Stimulated activated memory B cell treated with anti-CD40 and anti-IgM and Interleukin-4, amounts not matched to agents 10 μg/mL and 1 μg/mL and 100 μg/mL, for 72 hours (primary cell): ENCODE measurements around the gene CREG1.
A peak's percentile ranks its signal among the peaks of the same experiment; 100 is the strongest.
"Not testable (repeated sequence)": the region's sequence is repeated elsewhere in the genome, so short reads cannot be mapped to it uniquely, and the experiment has no call there.

ENCODE experiments used
- ATAC-seq: fragments of 150-1000 bp; cut with Tn5 transposase; 2 replicates; pipeline ENCODE4 v1.10.0; 2021
- H3K27ac Mint-ChIP-seq: one replicate; pipeline ENCODE4 v1.8.0; 2022; ENCODE audit warnings: mild to moderate bottlenecking, mixed read lengths
- H3K27me3 Mint-ChIP-seq: one replicate; pipeline ENCODE4 v1.8.0; 2022; ENCODE audit warnings: mixed read lengths
- H3K36me3 Mint-ChIP-seq: one replicate; pipeline ENCODE4 v1.8.0; 2022; ENCODE audit warnings: mixed read lengths
- H3K4me1 Mint-ChIP-seq: one replicate; pipeline ENCODE4 v1.8.0; 2022; ENCODE audit warnings: mixed read lengths
- H3K4me3 Mint-ChIP-seq: one replicate; pipeline ENCODE4 v1.8.0; 2022; ENCODE audit warnings: mild to moderate bottlenecking, moderate library complexity, mixed read lengths
- H3K9me3 Mint-ChIP-seq: one replicate; pipeline ENCODE4 v1.8.0; 2022; ENCODE audit warnings: mixed read lengths

The CREG1 gene

GRCh38 chr1:167575649-167576048, 22.1 kb upstream of the CREG1 start:
- no peak overlapping the region for H3K4me3 Mint-ChIP-seq
- H3K36me3 Mint-ChIP-seq = no peaks in the 10 kb centered on the region
- H3K27me3 Mint-ChIP-seq = peaks cover 35% of the 10 kb centered on the region
- H3K9me3 Mint-ChIP-seq = no peaks in the 10 kb centered on the region
- ATAC-seq = no peak
- no peak overlapping the region for H3K27ac Mint-ChIP-seq
- no peaks in the 10 kb centered on the region for H3K4me1 Mint-ChIP-seq

GRCh38 chr1:167573035-167573434, 19.5 kb upstream of the CREG1 start:
- Mint-ChIP-seq H3K27me3 (peaks cover 35% of the 10 kb centered on the region), H3K4me3 (no peak overlapping the region), H3K36me3 (no peaks in the 10 kb centered on the region), H3K9me3 (no peaks in the 10 kb centered on the region), H3K27ac (no peak overlapping the region), H3K4me1 (no peaks in the 10 kb centered on the region)
- no peak for ATAC-seq

GRCh38 chr1:167570712-167571111, 17.1 kb upstream of the CREG1 start:
- not testable (repeated sequence) for ATAC-seq, H3K36me3 Mint-ChIP-seq, H3K27ac Mint-ChIP-seq, H3K4me3 Mint-ChIP-seq, H3K9me3 Mint-ChIP-seq
- Mint-ChIP-seq H3K27me3 (peaks cover 25% of the 10 kb centered on the region), H3K4me1 (peaks cover 13% of the 10 kb centered on the region)

- ATAC-seq = no peak
- peaks cover 14% of the 10 kb centered on the region for H3K27me3 Mint-ChIP-seq
- no peak overlapping the region for H3K27ac Mint-ChIP-seq
- H3K9me3 Mint-ChIP-seq = no peaks in the 10 kb centered on the region
- H3K4me1 Mint-ChIP-seq = peaks cover 20% of the 10 kb centered on the region
- H3K4me3 Mint-ChIP-seq = no peak overlapping the region
- H3K36me3 Mint-ChIP-seq = no peaks in the 10 kb centered on the region
Measured at GRCh38 chr1:167567663-167568062, 14.1 kb upstream of the CREG1 start.

- no peak overlapping the region for H3K27ac Mint-ChIP-seq
- no peaks in the 10 kb centered on the region for H3K9me3 Mint-ChIP-seq
- no peak overlapping the region for H3K4me3 Mint-ChIP-seq
- no peak for ATAC-seq
- H3K4me1 Mint-ChIP-seq = peaks cover 20% of the 10 kb centered on the region
- peaks cover 6% of the 10 kb centered on the region for H3K27me3 Mint-ChIP-seq
- no peaks in the 10 kb centered on the region for H3K36me3 Mint-ChIP-seq
Measured at GRCh38 chr1:167566766-167567165, 13.2 kb upstream of the CREG1 start.

GRCh38 chr1:167565922-167566321, 12.4 kb upstream of the CREG1 start:
- peak; percentile 64 for ATAC-seq
- H3K36me3 Mint-ChIP-seq = no peaks in the 10 kb centered on the region
- no peaks in the 10 kb centered on the region for H3K27me3 Mint-ChIP-seq
- H3K4me1 Mint-ChIP-seq = peaks cover 20% of the 10 kb centered on the region
- H3K9me3 Mint-ChIP-seq = no peaks in the 10 kb centered on the region
- no peak overlapping the region for H3K4me3 Mint-ChIP-seq
- no peak overlapping the region for H3K27ac Mint-ChIP-seq

GRCh38 chr1:167564612-167565270, 11.2 kb upstream of the CREG1 start:
- Mint-ChIP-seq H3K4me3 (no peak overlapping the region), H3K36me3 (no peaks in the 10 kb centered on the region)
- ATAC-seq = no peak

GRCh38 chr1:167563579-167564246, 10.2 kb upstream of the CREG1 start:
- no peaks in the 10 kb centered on the region for H3K36me3 Mint-ChIP-seq
- no peaks in the 10 kb centered on the region for H3K27me3 Mint-ChIP-seq
- no peaks in the 10 kb centered on the region for H3K9me3 Mint-ChIP-seq
- H3K27ac Mint-ChIP-seq = no peak overlapping the region
- no peak overlapping the region for H3K4me3 Mint-ChIP-seq
- no peak for ATAC-seq
- H3K4me1 Mint-ChIP-seq = peaks cover 20% of the 10 kb centered on the region

More at GRCh38 chr1:167564612-167565270, 11.2 kb upstream of the CREG1 start:
- Mint-ChIP-seq H3K27ac (no peak overlapping the region), H3K27me3 (no peaks in the 10 kb centered on the region), H3K9me3 (no peaks in the 10 kb centered on the region), H3K4me1 (peaks cover 20% of the 10 kb centered on the region)

GRCh38 chr1:167562702-167563101, 9.1 kb upstream of the CREG1 start:
- peaks cover 20% of the 10 kb centered on the region for H3K4me1 Mint-ChIP-seq
- H3K27me3 Mint-ChIP-seq = no peaks in the 10 kb centered on the region
- no peak overlapping the region for H3K27ac Mint-ChIP-seq
- no peak for ATAC-seq
- H3K36me3 Mint-ChIP-seq = no peaks in the 10 kb centered on the region
- no peak overlapping the region for H3K4me3 Mint-ChIP-seq
- H3K9me3 Mint-ChIP-seq = no peaks in the 10 kb centered on the region

- H3K4me3 Mint-ChIP-seq = no peak overlapping the region
- no peak for ATAC-seq
- H3K36me3 Mint-ChIP-seq = no peaks in the 10 kb centered on the region
- H3K27ac Mint-ChIP-seq = no peak overlapping the region
- no peaks in the 10 kb centered on the region for H3K9me3 Mint-ChIP-seq
- H3K4me1 Mint-ChIP-seq = peaks cover 17% of the 10 kb centered on the region
- H3K27me3 Mint-ChIP-seq = no peaks in the 10 kb centered on the region
Measured at GRCh38 chr1:167561753-167562152, 8.2 kb upstream of the CREG1 start.

- Mint-ChIP-seq H3K4me3 (no peak overlapping the region), H3K27me3 (no peaks in the 10 kb centered on the region), H3K36me3 (no peaks in the 10 kb centered on the region), H3K9me3 (no peaks in the 10 kb centered on the region), H3K4me1 (peaks cover 26% of the 10 kb centered on the region), H3K27ac (no peak overlapping the region)
- peak; percentile 37 for ATAC-seq
Measured at GRCh38 chr1:167555971-167556714, 2.6 kb upstream of the CREG1 start.

GRCh38 chr1:167555072-167555471, 1.5 kb upstream of the CREG1 start:
- not testable (repeated sequence) for ATAC-seq, H3K9me3 Mint-ChIP-seq, H3K27me3 Mint-ChIP-seq, H3K36me3 Mint-ChIP-seq, H3K27ac Mint-ChIP-seq, H3K4me3 Mint-ChIP-seq
- H3K4me1 Mint-ChIP-seq = peaks cover 26% of the 10 kb centered on the region

GRCh38 chr1:167554028-167554779, 642 bp upstream of the CREG1 start:
- peak; percentile 9 for ATAC-seq
- Mint-ChIP-seq H3K36me3 (no peaks in the 10 kb centered on the region), H3K4me1 (peaks cover 26% of the 10 kb centered on the region), H3K4me3 (peak overlapping the region; percentile 86), H3K27me3 (no peaks in the 10 kb centered on the region), H3K9me3 (no peaks in the 10 kb centered on the region), H3K27ac (no peak overlapping the region)

GRCh38 chr1:167551362-167551761, 2.2 kb downstream of the CREG1 start:
- H3K9me3 Mint-ChIP-seq = no peaks in the 10 kb centered on the region
- no peak overlapping the region for H3K27ac Mint-ChIP-seq
- peaks cover 29% of the 10 kb centered on the region for H3K4me1 Mint-ChIP-seq
- peaks cover 14% of the 10 kb centered on the region for H3K36me3 Mint-ChIP-seq
- H3K4me3 Mint-ChIP-seq = no peak overlapping the region
- no peak for ATAC-seq
- H3K27me3 Mint-ChIP-seq = no peaks in the 10 kb centered on the region
